ENCODE measurements around the gene GARIN1A.

GARIN1A gene

DNA sequence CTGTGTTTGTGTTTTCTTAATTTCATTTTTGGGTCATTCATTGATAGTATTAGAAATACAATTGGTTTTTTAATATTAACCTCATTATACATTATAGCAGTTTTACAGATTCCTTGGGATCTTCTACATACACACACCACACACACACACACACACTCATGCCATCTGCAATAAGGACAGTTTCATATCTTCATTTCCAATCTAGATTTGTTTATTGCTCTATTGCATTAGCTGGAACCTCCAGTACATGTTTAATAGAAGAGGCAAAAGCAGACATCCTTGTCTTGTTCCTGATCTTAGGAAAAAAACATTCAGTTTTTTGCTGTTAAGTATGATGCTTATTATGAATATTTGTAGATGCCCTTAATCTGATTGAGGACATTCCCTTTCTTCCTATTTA is 49.3 kb downstream of the GARIN1A start:
- DNase-seq, result no peak

Data from T-helper 9 cell (primary cell).